HPDE6-E6E7 (cell line): ENCODE results near the gene PLCD3.

Experiments used
- DNase-seq: peaks from one replicate; pipeline ENCODE4 v3.0.0; 2011; ENCODE audit warnings: missing footprints; ENCODE audit errors: extremely low spot score

The PLCD3 gene

GRCh38 chr17:45149669-45150664, 17.7 kb upstream of the PLCD3 start:
- no peak for DNase-seq

DNA sequence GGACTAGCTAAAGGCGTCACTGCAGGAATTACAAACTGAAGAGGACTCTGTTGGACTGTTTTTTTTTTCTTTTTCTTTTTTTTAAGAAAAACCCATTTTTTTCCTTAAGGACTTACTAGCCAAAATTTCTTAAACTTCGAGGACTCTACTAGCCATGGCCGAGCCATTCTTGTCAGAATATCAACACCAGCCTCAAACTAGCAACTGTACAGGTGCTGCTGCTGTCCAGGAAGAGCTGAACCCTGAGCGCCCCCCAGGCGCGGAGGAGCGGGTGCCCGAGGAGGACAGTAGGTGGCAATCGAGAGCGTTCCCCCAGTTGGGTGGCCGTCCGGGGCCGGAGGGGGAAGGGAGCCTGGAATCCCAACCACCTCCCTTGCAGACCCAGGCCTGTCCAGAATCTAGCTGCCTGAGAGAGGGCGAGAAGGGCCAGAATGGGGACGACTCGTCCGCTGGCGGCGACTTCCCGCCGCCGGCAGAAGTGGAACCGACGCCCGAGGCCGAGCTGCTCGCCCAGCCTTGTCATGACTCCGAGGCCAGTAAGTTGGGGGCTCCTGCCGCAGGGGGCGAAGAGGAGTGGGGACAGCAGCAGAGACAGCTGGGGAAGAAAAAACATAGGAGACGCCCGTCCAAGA, 16.8 kb upstream of the PLCD3 start:
- DNase-seq, result no peak

- peak; percentile 98 for DNase-seq
Observed at GRCh38 chr17:45148183-45149036, 16.1 kb upstream of the PLCD3 start, which contains the start of gene HEXIM1. TSS of gene HEXIM1 (plus strand) at chr17:45148475. CDS start at chr17:45149191, 716 bp downstream.

- DNase-seq, result no peak
Observed at GRCh38 chr17:45147581-45148182, 15.4 kb upstream of the PLCD3 start.

GRCh38 chr17:45146890-45147580, 14.7 kb upstream of the PLCD3 start:
- no peak for DNase-seq

DNA sequence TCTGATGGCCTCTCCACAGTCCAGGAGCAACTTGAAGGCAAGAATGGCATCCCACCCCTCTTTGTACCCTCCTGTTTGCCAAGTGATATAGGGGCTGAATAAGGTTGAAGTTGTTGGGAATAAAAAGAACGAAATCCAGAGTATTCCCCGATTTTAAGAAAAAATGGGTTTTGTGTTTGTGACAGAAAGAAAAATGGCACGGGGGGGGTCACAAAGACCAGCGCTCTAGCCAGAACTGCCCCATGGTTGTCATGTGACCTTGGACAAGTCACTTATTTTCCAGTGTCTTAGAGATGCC, 14.2 kb upstream of the PLCD3 start:
- no peak for DNase-seq

- no peak for DNase-seq
Observed at GRCh38 chr17:45146166-45146565, 13.9 kb upstream of the PLCD3 start.

DNA sequence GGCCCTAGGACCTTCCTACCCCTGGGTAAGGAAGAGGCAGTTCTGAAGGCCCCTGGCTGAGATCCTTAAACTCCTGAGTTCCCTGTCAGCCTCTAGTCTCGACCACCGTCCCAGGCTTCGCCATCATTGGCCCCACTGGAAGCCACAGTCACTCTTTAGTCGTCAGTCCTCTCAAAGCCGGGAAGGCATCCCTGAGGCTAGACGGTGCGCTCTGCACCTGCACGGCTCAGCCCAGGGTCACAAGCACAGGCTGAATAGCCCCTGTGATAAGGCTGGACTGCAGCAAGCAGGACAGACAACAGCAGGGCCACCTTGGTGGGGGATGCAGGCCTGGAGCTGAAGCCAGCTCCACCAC, 12.7 kb upstream of the PLCD3 start:
- no peak for DNase-seq

GRCh38 chr17:45144199-45145034, 12.1 kb upstream of the PLCD3 start:
- DNase-seq, result no peak

- no peak for DNase-seq
Observed at GRCh38 chr17:45143767-45144198, 11.5 kb upstream of the PLCD3 start.

DNA sequence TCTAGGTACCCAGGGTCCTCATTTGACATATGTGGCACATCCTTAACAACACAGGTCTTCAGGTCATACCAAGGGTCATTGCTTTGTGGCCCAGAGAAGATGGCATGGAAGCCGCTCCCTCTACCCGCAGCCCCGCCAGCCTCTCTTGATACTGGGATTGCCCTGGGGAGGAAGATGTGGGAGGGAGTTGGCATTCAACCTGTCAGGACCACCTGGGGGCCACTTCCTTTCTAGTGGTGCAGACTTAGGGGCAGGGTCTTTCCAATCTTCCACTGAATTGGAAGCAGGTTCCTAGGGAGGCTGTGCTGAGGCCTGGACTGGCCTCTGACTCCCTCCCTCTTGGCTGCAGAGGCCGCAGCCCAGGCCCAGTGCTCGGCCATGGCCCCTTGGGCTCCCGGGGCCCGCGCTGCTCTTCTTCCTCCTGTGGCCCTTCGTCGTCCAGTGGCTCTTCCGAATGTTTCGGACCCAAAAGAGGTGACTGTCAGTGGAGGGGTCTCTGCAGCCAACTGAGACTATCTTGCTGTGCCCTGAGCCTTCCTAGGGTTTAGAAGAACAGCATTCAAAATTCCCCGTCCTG, 10.9 kb upstream of the PLCD3 start:
- no peak for DNase-seq

GRCh38 chr17:45139533-45139920, 7.2 kb upstream of the PLCD3 start:
- no peak for DNase-seq

DNA sequence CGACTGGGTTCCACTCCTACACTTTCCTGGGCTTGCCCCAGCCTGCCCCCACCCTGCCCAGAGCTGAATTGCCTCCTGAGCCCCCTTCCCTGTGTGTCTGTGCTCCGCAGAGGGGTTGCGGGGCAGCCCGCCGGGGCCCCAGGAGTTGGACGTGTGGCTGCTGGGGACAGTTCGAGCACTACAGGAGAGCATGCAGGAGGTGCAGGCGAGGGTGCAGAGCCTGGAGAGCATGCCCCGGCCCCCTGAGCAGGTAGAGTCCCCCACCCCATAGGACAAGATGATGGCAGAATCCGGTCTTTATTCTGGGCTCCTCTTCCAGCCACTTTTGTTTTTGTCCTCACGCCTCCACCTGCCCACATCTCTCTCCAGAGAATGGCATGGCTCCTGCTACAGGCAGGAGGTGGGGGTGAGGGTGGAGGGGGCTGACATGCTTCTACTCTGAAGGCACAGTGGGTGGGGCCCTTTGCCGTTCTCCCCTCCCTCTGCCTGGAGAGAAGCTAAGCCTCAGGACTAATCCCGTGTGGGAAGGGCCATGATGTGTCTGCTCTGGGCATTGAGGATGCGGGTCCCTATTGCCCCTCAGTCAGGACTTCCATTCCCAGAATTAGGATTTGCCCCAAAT, 6.7 kb upstream of the PLCD3 start:
- DNase-seq, result no peak

DNA sequence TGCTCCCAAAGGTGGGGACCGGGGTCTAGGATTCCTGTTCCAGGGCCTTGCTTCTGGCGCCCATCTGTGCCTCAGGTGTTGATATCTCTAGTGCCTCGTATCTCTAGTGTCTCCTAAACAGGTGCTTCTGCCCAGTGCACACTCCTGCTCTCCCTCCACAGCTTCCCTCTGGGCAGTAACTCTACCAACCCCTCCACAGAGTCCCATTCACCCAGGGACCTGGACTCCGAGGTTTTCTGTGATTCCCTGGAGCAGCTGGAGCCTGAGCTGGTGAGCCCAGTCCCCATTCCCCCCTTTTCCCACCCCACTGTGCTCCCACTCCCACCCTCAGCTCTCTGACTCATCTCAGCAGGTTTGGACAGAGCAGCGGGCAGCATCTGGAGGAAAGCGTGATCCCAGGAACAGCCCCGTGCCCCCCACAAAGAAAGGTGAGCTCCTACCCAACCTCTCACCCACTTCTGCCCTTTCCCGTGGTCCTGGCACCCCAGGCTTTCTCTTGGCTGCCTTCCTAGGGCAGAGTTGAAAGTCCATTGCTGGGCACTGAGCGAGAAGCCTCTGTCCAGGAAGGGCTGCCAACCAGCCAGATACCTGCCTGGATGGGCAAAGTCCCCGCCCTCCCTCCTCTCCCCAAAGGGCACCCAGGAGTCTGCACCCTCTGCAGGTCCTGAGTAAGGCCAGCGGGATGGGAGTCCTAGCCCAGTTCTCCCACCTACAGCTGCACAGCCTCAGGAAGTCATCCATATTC, 5.4 kb upstream of the PLCD3 start:
- DNase-seq, result no peak

DNA sequence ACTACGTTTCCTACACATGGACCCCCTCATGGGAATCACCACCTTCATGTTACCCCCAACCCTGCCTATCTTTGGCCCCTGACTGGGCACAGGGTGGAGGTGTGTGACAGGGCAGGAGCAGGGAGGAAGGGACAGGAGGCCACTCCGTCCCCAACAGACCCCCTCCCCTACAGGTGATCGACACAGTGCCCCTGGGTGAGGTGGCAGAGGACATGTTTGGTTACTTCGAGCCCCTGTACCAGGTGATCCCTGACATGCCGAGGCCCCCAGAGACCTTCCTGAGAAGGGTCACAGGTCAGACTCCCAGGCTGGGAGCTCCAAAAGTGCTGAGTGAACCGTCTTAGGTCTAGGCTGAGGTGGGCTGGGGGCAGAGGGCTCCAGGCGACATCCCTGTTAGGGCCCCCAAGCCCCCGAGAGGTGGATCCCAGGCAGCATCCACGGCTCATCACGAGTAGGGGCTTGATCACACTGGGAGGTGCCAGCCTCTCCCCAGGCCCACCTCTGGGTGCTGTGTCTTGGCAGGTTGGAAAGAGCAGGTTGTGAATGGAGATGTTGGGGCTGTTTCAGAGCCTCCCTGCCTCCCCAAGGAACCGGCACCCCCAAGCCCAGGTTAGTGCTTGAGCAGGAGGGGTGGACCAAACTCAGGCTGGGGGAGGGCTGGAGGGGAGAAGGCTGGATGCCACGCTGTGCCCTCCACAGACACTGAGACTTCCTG, 4.7 kb upstream of the PLCD3 start:
- DNase-seq, result no peak

DNA sequence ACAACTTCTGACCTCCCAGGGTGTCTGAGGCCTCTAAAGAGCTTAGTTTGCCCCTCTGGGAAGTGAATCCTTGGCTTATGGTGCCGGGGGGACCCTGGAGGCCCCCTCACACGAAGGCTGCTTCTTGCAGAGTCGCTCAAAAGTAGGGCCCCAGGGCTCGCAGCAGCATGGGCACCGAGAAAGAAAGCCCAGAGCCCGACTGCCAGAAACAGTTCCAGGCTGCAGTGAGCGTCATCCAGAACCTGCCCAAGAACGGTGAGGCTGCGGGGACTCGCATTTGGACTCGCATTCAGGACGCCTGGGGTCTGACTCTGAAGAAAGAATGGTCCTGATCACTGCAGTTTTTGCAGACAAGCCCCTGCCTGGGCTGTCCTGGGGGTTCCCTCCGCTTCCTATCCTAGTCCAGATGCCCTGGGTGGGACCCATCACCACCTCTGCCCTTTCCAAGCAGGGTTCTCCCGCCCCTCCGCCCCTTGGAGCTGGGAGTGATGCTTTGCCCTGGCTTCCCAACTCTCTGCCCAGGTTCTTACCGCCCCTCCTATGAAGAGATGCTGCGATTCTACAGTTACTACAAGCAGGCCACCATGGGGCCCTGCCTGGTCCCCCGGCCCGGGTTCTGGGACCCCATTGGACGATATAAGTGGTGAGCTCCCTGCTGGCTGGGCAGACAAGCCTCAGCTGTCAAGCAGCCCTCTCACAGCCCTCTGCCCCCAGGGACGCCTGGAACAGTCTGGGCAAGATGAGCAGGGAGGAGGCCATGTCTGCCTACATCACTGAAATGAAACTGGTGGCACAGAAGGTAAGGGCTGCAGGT, 3.9 kb upstream of the PLCD3 start:
- DNase-seq, result no peak
